A549 treated with CORT108297 at 1 μM for 4 hours (cell line): Measurements from ENCODE around the gene CDKN1C. TPM values are rescaled to one million over a fixed set of nuclear protein-coding genes. Genes with fewer than 3 reads are reported as not detected.

Experiments used
- total RNA-seq: library from RNA; stranded (reverse); fragments of 200-300 nt; extraction: Qiagen RNA extraction; gene quantifications from 5 replicates; pipeline ENCODE4 v1.2.3, GENCODE V29; 2022

CDKN1C gene
- 0.74 to 1.1 TPM (median 0.81 TPM) in 5 replicates for total RNA-seq

DNA sequence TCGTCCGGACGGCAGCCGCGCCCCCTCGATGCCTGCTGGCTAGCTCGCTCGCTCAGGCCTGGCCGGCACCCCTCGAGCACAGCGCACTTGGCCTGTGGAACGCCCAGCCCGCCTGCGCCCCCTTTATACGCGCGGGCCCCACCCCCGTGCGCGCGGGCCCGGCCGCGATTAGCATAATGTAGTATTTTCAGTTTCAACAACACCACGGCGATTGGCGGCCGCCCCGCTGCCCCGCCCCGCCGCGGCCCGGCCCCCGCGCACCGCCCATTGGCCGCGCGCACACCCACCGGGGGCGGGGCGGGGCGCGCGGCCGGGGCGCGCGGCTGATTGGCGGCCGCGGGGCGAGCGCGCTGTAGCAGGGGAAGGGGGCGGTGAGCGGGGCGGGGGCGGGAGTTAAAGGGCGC lies at the start of gene CDKN1C:
Gene CDKN1C, minus strand, starts transcription at position 98 of the 404 bp plus-strand sequence. CDS start 319 bp downstream, outside the sequence.

DNA sequence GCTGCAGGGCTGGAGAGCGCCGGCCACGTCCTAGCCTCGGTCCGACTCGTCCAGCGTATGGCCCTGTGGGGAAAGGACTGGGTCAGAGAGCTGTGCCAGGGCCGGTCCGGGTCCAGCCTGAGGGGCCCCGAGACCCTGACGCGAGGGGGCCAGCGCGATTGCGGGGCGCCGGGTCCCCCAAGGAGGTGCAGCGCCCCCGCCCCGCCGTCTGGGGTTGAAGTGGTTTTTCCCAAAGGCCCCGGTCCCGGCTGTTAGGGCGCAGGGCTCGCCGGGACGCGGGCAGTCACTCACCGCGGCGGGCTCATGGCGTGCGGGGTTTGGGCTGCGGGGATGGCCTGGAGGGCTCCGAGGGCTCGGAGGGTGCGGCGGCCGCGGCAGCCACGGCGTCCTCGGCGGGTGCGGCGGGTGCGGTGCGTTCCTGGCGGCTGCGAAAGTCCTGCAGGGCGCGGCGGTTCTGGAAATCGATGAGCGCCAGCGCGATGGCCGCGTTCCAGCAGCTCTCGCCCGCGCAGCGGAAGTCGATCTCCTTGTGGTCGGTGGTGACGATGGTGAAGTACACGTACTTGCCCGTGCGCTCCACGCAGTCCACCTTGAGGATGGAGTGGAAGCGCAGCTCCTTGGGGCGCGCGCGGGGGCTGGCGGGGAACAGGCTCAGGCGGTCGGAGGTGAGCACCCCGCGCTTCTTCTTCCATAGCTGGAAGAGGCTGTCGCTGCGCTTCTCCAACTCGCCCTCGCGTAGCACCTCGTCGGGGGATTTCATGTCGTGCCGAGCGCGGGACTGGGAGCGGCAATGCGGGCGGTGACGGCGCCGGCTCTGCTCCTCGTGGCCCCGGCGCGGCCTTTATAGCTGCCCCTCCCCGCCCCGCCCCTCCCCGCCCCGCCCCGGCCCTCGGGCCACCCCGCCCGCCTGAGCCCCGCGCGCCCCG lies 43.3 kb upstream of the CDKN1C start, which contains the start of gene PHLDA2:
Gene PHLDA2, minus strand, starts transcription at position 816 of the 926 bp plus-strand sequence. Its CDS starts 56 bp downstream, at position 760.

Other genes starting within 250 kb of the CDKN1C start
- gene KCNQ1OT1, start 185.8 kb downstream of the CDKN1C start, total RNA-seq = 0.03 to 0.06 TPM (median 0.05 TPM) in 5 replicates
- 97.7 to 149 TPM (median 122 TPM) in 5 replicates for gene PHLDA2, start 43.6 kb upstream of the CDKN1C start, total RNA-seq
- gene NAP1L4, start 106.6 kb upstream of the CDKN1C start, total RNA-seq = 112 to 140 TPM (median 122 TPM) in 5 replicates
- gene CARS1, start 171.6 kb upstream of the CDKN1C start, total RNA-seq = 59.7 to 63.8 TPM (median 61.0 TPM) in 5 replicates